Activated T-helper 2 cell treated with anti-CD3 and anti-CD28 coated beads, Interferon-gamma antibody, Interleukin-2, Interleukin-4, amounts not matched to agents 10 μg/mL and 5 μg/mL and 100 μg/mL, durations not matched to agents 14 hours and 24 hours and 36 hours (primary cell): Measurements from ENCODE around the gene INHBE. TPM values are rescaled to one million over a fixed set of nuclear protein-coding genes. Genes with fewer than 3 reads are reported as not detected.

Experiments used
- DNase-seq: peaks from one replicate; pipeline ENCODE4 v3.0.0; 2021; ENCODE audit warnings: low spot score
- H3K27ac Mint-ChIP-seq: one replicate; pipeline ENCODE4 v1.8.0; 2021; ENCODE audit warnings: mixed read lengths
- H3K27me3 Mint-ChIP-seq: one replicate; pipeline ENCODE4 v1.8.0; 2021; ENCODE audit warnings: low read depth, mixed read lengths
- H3K36me3 Mint-ChIP-seq: one replicate; pipeline ENCODE4 v1.8.0; 2021; ENCODE audit warnings: low read depth, mixed read lengths
- H3K4me1 Mint-ChIP-seq: one replicate; pipeline ENCODE4 v1.8.0; 2021; ENCODE audit warnings: low read depth, mixed read lengths
- H3K4me3 Mint-ChIP-seq: one replicate; pipeline ENCODE4 v1.8.0; 2021; ENCODE audit warnings: low read depth, mild to moderate bottlenecking, moderate library complexity, mixed read lengths
- H3K9me3 Mint-ChIP-seq: one replicate; pipeline ENCODE4 v1.8.0; 2021; ENCODE audit warnings: mixed read lengths
- intact Hi-C: fragments of 100-400 bp; cut with micrococcal nuclease; formaldehyde crosslinking; loops from one replicate; pipeline ENCODE4 v1.15.1; 2023
- total RNA-seq: library from RNA; stranded (reverse); gene quantifications from 2 replicates; pipeline ENCODE4 v1.2.3, GENCODE V29; 2022

INHBE gene
- total RNA-seq, 1 donor from 2014 or later = 0.25 TPM

- peaks cover 28% of the 10 kb centered on the region for H3K4me1 Mint-ChIP-seq
- H3K27me3 Mint-ChIP-seq = no peaks in the 10 kb centered on the region
Observed at GRCh38 chr12:57448669-57449068, 6.4 kb upstream of the INHBE start.

DNA sequence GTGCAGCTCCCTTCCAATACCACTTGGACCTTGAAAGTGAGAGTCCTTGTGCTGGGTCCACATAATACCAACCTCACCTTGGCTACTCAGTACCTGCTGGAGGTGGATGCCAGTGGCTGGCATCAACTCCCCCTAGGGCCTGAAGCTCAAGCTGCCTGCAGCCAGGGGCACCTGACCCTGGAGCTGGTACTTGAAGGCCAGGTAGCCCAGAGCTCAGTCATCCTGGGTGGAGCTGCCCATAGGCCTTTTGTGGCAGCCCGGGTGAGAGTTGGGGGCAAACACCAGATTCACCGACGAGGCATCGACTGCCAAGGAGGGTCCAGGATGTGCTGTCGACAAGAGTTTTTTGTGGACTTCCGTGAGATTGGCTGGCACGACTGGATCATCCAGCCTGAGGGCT lies 5.7 kb upstream of the INHBE start:
- Mint-ChIP-seq H3K36me3 (no peaks in the 10 kb centered on the region), H3K4me3 (no peak overlapping the region), H3K27ac (no peak overlapping the region), H3K4me1 (peaks cover 28% of the 10 kb centered on the region), H3K9me3 (no peaks in the 10 kb centered on the region), H3K27me3 (no peaks in the 10 kb centered on the region)
- intact Hi-C loops = no loop called here
- no peak for DNase-seq

More at GRCh38 chr12:57448669-57449068, 6.4 kb upstream of the INHBE start:
- Mint-ChIP-seq H3K27ac (no peak overlapping the region), H3K4me3 (no peak overlapping the region), H3K9me3 (no peaks in the 10 kb centered on the region), H3K36me3 (no peaks in the 10 kb centered on the region)
- no peak for DNase-seq
- intact Hi-C loops = no loop called here

GRCh38 chr12:57450057-57450456 lies 5.0 kb upstream of the INHBE start:
- Mint-ChIP-seq H3K9me3 (no peaks in the 10 kb centered on the region), H3K36me3 (no peaks in the 10 kb centered on the region), H3K4me1 (peaks cover 26% of the 10 kb centered on the region), H3K27ac (no peak overlapping the region), H3K27me3 (no peaks in the 10 kb centered on the region), H3K4me3 (no peak overlapping the region)
- intact Hi-C loops = no loop called here
- no peak for DNase-seq

DNA sequence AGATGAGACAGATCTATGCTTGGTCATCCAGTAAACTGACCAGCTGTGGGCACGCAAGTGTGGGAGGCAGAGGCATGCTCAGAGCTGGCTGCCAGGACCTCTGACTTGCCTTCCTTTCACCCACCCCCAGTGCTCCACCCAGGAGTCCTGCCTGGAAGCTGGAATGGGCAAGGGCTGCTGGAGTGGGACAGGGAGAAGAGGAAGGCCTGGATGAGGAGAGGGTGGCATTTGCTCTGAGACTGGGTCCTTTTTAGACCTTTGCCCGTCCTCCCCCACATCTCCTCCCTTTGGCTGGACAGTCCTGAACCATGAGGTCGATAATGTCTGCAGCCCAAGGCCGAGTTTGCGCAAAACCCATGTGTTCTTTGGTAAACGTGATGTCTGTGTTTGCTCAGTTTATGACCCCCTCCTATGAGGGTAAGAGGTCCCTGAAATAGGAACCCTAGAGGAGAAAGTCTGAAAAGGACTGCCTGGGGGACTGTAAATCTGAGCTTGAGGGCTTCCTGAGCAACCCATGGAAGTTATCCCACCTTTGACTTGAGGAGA lies 3.8 kb upstream of the INHBE start:
- Mint-ChIP-seq H3K27me3 (no peaks in the 10 kb centered on the region), H3K36me3 (no peaks in the 10 kb centered on the region), H3K4me3 (no peak overlapping the region), H3K9me3 (no peaks in the 10 kb centered on the region), H3K27ac (peak overlapping the region; percentile 8), H3K4me1 (peaks cover 31% of the 10 kb centered on the region)
- no peak for DNase-seq
- intact Hi-C loops = no loop called here

DNA sequence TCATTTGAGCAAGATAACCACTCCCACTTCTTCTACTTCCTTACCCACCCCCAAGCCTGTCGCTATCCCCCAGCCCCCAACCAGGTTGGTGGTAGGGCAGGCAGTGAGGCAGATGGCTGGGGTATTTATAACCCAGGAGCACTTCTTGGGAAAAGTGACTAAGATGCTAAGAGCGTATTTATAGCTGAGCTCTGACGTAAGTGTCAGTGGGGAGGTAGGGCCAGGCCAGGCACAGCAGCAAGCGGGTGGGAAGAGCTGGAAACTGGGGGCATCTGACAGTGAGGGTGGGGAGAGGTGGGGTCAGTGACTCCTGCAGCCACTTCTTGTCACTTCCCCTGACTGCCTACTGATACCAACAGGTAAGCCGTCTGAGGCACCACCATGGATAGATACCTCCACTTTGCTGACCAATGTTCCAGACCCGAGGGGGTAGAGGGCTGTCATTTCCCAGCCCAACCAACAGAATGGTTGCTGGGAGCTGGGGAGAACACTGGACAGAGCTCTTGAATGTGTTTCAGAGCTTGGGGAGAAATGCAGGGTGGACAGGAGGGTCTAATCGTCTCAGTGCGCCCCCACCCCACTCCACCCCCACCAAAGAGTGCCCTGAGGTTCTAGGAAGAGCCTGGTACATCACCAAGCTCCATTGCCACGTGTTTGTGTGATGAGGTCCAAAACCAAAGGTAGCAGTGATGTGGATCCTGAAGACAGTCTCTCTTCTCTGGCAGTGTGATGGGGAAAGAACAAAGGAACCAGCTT lies 2.7 kb upstream of the INHBE start:
- intact Hi-C loops = loop anchor here (2.0 kb wide), 2 partner anchors 22 to 144 kb away; partner anchors contain the start of gene R3HDM2
- H3K4me1 Mint-ChIP-seq = peaks cover 28% of the 10 kb centered on the region
- H3K27me3 Mint-ChIP-seq = no peaks in the 10 kb centered on the region
- no peaks in the 10 kb centered on the region for H3K36me3 Mint-ChIP-seq
- peak overlapping the region; percentile 67 for H3K27ac Mint-ChIP-seq
- DNase-seq = no peak
- H3K9me3 Mint-ChIP-seq = no peaks in the 10 kb centered on the region
- H3K4me3 Mint-ChIP-seq = peak overlapping the region; percentile 28

DNA sequence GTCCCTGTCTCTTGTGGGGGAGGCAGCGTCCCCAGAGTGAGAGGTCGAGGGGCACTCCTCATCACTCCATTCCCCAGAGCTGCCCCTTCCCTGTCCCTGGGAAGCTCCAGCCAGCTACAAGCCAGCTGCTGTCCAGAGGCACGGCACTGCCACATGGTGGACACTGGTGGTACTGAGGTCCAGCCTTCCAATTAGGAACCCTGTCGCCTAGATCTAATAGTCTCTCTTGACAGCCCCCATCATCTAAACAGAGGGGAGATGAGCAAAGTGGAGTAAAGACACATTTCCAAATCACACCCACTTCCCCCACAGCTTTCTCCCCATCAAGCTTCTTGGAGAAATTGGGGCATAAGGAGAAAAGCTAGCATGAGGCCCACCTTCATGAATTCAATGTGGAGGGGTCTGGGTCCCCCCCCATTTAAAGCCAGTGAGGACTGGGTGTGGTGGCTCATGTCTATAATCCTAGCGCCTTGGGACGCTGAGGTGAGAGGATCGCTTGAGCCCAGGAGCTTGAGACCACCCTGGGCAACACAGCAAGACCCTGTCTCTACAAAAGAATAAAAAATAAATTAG lies 2.1 kb upstream of the INHBE start:
- Mint-ChIP-seq H3K27ac (peak overlapping the region; percentile 67), H3K4me1 (peaks cover 30% of the 10 kb centered on the region), H3K4me3 (no peak overlapping the region), H3K36me3 (no peaks in the 10 kb centered on the region), H3K27me3 (no peaks in the 10 kb centered on the region), H3K9me3 (no peaks in the 10 kb centered on the region)
- intact Hi-C loops = loop anchor here (2.0 kb wide), 2 partner anchors 22 to 144 kb away; partner anchors contain the start of gene R3HDM2
- peak; percentile 44 for DNase-seq

DNA sequence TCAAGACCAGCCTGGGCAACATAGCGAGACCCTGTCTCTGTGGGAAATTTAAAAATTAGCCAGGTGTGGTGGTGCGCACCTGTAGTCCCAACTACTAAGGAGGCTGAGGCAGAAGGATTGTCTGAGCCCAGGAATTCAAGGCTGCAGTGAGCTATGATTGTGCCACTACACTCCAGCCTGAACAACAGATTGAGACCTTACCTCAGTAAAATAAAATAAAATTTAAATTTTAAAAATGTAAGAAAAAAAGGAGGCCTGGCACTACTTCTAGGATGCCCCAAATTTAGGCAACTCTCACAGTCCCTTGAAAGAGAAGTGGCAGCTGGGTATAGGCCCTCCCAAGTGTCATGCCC lies 918 bp upstream of the INHBE start:
- H3K9me3 Mint-ChIP-seq = no peaks in the 10 kb centered on the region
- H3K36me3 Mint-ChIP-seq = no peaks in the 10 kb centered on the region
- H3K4me3 Mint-ChIP-seq = no peak overlapping the region
- no peak for DNase-seq
- H3K27me3 Mint-ChIP-seq = no peaks in the 10 kb centered on the region
- intact Hi-C loops = no loop called here
- peaks cover 35% of the 10 kb centered on the region for H3K4me1 Mint-ChIP-seq
- no peak overlapping the region for H3K27ac Mint-ChIP-seq

DNA sequence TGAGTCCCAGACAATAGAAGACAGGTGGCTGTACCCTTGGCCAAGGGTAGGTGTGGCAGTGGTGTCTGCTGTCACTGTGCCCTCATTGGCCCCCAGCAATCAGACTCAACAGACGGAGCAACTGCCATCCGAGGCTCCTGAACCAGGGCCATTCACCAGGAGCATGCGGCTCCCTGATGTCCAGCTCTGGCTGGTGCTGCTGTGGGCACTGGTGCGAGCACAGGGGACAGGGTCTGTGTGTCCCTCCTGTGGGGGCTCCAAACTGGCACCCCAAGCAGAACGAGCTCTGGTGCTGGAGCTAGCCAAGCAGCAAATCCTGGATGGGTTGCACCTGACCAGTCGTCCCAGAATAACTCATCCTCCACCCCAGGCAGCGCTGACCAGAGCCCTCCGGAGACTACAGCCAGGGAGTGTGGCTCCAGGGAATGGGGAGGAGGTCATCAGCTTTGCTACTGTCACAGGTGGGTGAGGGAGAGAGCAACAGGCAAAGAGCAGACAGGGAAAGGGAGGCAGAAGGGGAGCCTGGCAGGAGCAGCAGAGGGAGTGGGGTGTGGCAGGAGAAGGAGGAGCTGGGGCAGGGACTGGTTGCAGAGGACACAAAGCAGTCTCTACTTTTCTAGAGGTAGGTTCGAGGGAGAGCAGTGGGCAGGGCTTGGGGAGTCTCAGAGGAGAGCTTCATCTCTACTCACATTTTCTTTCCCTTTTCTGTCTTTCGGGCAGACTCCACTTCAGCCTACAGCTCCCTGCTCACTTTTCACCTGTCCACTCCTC lies 452 bp downstream of the INHBE start:
- no peaks in the 10 kb centered on the region for H3K9me3 Mint-ChIP-seq
- peak overlapping the region; percentile 72 for H3K4me3 Mint-ChIP-seq
- peaks cover 39% of the 10 kb centered on the region for H3K4me1 Mint-ChIP-seq
- peaks cover 4% of the 10 kb centered on the region for H3K27me3 Mint-ChIP-seq
- H3K36me3 Mint-ChIP-seq = no peaks in the 10 kb centered on the region
- H3K27ac Mint-ChIP-seq = no peak overlapping the region
- intact Hi-C loops = loop anchor here (5.0 kb wide), 1 partner anchor 173 kb away; no protein-coding TSS in a partner anchor
- no peak for DNase-seq

GRCh38 chr12:57456145-57456700 lies 1.1 kb downstream of the INHBE start:
- H3K4me1 Mint-ChIP-seq = peaks cover 36% of the 10 kb centered on the region
- no peaks in the 10 kb centered on the region for H3K9me3 Mint-ChIP-seq
- H3K36me3 Mint-ChIP-seq = no peaks in the 10 kb centered on the region
- peaks cover 8% of the 10 kb centered on the region for H3K27me3 Mint-ChIP-seq
- intact Hi-C loops = loop anchor here (5.0 kb wide), 1 partner anchor 174 kb away; no protein-coding TSS in a partner anchor
- H3K27ac Mint-ChIP-seq = no peak overlapping the region
- DNase-seq = peak; percentile 36
- peak overlapping the region; percentile 72 for H3K4me3 Mint-ChIP-seq

GRCh38 chr12:57456737-57457490 lies 1.8 kb downstream of the INHBE start:
- Mint-ChIP-seq H3K27me3 (peaks cover 12% of the 10 kb centered on the region), H3K36me3 (no peaks in the 10 kb centered on the region), H3K4me1 (peaks cover 41% of the 10 kb centered on the region), H3K27ac (no peak overlapping the region), H3K4me3 (no peak overlapping the region), H3K9me3 (no peaks in the 10 kb centered on the region)
- intact Hi-C loops = loop anchor here (5.0 kb wide), 1 partner anchor 175 kb away; no protein-coding TSS in a partner anchor
- no peak for DNase-seq

- Mint-ChIP-seq H3K27me3 (peaks cover 12% of the 10 kb centered on the region), H3K4me1 (peaks cover 43% of the 10 kb centered on the region), H3K36me3 (no peaks in the 10 kb centered on the region), H3K4me3 (peak overlapping the region; percentile 90), H3K27ac (peak overlapping the region; percentile 89), H3K9me3 (no peaks in the 10 kb centered on the region)
- no peak for DNase-seq
- intact Hi-C loops = loop anchor here (1.0 to 5.0 kb wide), 5 partner anchors 27 to 176 kb away; partner anchors contain the start of genes DDIT3 and R3HDM2
Observed at GRCh38 chr12:57458665-57459054, 3.6 kb downstream of the INHBE start.
